Type B pancreatic cell (in vitro differentiated cells): ENCODE measurements around the gene B4GALT6. TPM values are rescaled to one million over a fixed set of nuclear protein-coding genes. Genes with fewer than 3 reads are reported as not detected.

ENCODE experiments used
- DNase-seq: peaks from one replicate; pipeline ENCODE4 v3.0.0; 2021; ENCODE audit warnings: mixed read lengths; ENCODE audit not compliant: unreplicated experiment; ENCODE audit errors: extremely low spot score
- H3K27ac Mint-ChIP-seq: 2 replicates; pipeline ENCODE4 v1.8.0; 2021; ENCODE audit warnings: mild to moderate bottlenecking, mixed read lengths
- H3K27me3 Mint-ChIP-seq: 2 replicates; pipeline ENCODE4 v1.8.0; 2021; ENCODE audit warnings: mixed read lengths
- H3K36me3 Mint-ChIP-seq: 2 replicates; pipeline ENCODE4 v1.8.0; 2021; ENCODE audit warnings: mixed read lengths
- H3K4me1 Mint-ChIP-seq: one replicate; pipeline ENCODE4 v1.8.0; 2021; ENCODE audit warnings: mixed read lengths; ENCODE audit not compliant: unreplicated experiment
- H3K4me3 Mint-ChIP-seq: 2 replicates; pipeline ENCODE4 v1.8.0; 2021; ENCODE audit warnings: mild to moderate bottlenecking, mixed read lengths
- H3K9me3 Mint-ChIP-seq: 2 replicates; pipeline ENCODE4 v1.8.0; 2021; ENCODE audit warnings: mixed read lengths
- total RNA-seq: library from RNA; stranded (reverse); gene quantifications from 2 replicates; pipeline ENCODE4 v1.2.1, GENCODE V29; 2021; ENCODE audit warnings: low replicate concordance
- TF ChIP-seq, protein P1 (sequence below): fragments of 200-600 bp; sonication (generic); conservative IDR thresholded peaks from 2 replicates; pipeline ENCODE4 v1.5.0; 2021; ENCODE audit warnings: antibody characterized with exemption, mild to moderate bottlenecking

Gene B4GALT6
- total RNA-seq, 1 donor from 2014 or later = 35.9 TPM

DNA sequence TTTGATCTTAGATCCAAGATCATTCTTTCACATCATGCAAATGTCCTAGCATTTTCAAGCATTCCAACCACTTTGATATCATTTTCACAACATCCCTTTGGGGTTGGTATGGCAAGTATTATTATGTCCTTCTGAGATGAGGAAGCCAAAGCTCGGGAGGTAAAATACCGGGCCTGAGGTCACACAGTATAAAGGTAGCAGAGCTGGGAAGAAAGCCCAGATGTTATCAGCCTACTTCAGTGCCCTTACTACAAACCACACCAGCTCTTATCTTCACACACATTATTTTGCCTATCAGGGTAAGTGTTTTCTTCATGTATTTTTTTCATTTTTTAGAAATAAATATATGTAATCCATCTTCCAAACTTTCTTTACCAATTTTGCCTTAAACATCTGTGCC lies 4.2 kb upstream of the B4GALT6 start:
- Mint-ChIP-seq H3K4me1 (peaks cover 18% of the 10 kb centered on the region), H3K4me3 (no peak overlapping the region), H3K27me3 (no peaks in the 10 kb centered on the region), H3K27ac (no peak overlapping the region), H3K9me3 (no peaks in the 10 kb centered on the region), H3K36me3 (no peaks in the 10 kb centered on the region)
- TF ChIP-seq, protein P1, sequence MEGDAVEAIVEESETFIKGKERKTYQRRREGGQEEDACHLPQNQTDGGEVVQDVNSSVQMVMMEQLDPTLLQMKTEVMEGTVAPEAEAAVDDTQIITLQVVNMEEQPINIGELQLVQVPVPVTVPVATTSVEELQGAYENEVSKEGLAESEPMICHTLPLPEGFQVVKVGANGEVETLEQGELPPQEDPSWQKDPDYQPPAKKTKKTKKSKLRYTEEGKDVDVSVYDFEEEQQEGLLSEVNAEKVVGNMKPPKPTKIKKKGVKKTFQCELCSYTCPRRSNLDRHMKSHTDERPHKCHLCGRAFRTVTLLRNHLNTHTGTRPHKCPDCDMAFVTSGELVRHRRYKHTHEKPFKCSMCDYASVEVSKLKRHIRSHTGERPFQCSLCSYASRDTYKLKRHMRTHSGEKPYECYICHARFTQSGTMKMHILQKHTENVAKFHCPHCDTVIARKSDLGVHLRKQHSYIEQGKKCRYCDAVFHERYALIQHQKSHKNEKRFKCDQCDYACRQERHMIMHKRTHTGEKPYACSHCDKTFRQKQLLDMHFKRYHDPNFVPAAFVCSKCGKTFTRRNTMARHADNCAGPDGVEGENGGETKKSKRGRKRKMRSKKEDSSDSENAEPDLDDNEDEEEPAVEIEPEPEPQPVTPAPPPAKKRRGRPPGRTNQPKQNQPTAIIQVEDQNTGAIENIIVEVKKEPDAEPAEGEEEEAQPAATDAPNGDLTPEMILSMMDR = no peak
- no peak for DNase-seq

GRCh38 chr18:31686986-31687928 lies 2.9 kb upstream of the B4GALT6 start:
- H3K4me1 Mint-ChIP-seq = peaks cover 26% of the 10 kb centered on the region
- no peaks in the 10 kb centered on the region for H3K27me3 Mint-ChIP-seq
- peak overlapping the region; percentile 95 for H3K4me3 Mint-ChIP-seq
- peak overlapping the region; percentile 85 for H3K27ac Mint-ChIP-seq
- DNase-seq = no peak
- H3K9me3 Mint-ChIP-seq = no peaks in the 10 kb centered on the region
- TF ChIP-seq, protein P1 = peak; percentile 66
- H3K36me3 Mint-ChIP-seq = no peaks in the 10 kb centered on the region

GRCh38 chr18:31686572-31686971 lies 2.2 kb upstream of the B4GALT6 start:
- Mint-ChIP-seq H3K27ac (peak overlapping the region; percentile 96), H3K4me3 (peak overlapping the region; percentile 95), H3K36me3 (no peaks in the 10 kb centered on the region), H3K9me3 (no peaks in the 10 kb centered on the region), H3K4me1 (peaks cover 27% of the 10 kb centered on the region), H3K27me3 (no peaks in the 10 kb centered on the region)
- TF ChIP-seq, protein P1 = no peak
- no peak for DNase-seq

- Mint-ChIP-seq H3K27ac (peak overlapping the region; percentile 96), H3K27me3 (no peaks in the 10 kb centered on the region), H3K4me3 (peak overlapping the region; percentile 95), H3K9me3 (no peaks in the 10 kb centered on the region), H3K36me3 (peaks cover 3% of the 10 kb centered on the region), H3K4me1 (peaks cover 35% of the 10 kb centered on the region)
- DNase-seq = peak; percentile 85
- TF ChIP-seq, protein P1 = peak; percentile 56
These were observed 1.0 kb upstream of the B4GALT6 start for GRCh38 chr18:31685097-31686082.

GRCh38 chr18:31683968-31684278 lies 458 bp downstream of the B4GALT6 start:
- Mint-ChIP-seq H3K36me3 (peaks cover 8% of the 10 kb centered on the region), H3K4me3 (peak overlapping the region; percentile 97), H3K27me3 (no peaks in the 10 kb centered on the region), H3K9me3 (no peaks in the 10 kb centered on the region), H3K27ac (peak overlapping the region; percentile 95), H3K4me1 (peaks cover 44% of the 10 kb centered on the region)
- TF ChIP-seq, protein P1 = no peak
- DNase-seq = no peak
